IMR-90 (cell line): ENCODE data around the gene TRPM3.

Source experiments
- BHLHE40 ChIP-seq: fragments of 150-350 bp; IDR thresholded peaks from 2 replicates; pipeline ENCODE4 v1.6.1; 2016; ENCODE audit warnings: mild to moderate bottlenecking, low read depth, low read length
- CEBPB ChIP-seq: IDR thresholded peaks from 2 replicates; pipeline ENCODE4 v1.6.1; 2012; ENCODE audit warnings: low read depth, low read length, improper control_type of control experiment
- CTCF ChIP-seq: conservative IDR thresholded peaks from 2 replicates; pipeline ENCODE4 v1.5.1; 2012; ENCODE audit warnings: mild to moderate bottlenecking, low read depth, low read length, improper control_type of control experiment
- FOS ChIP-seq: fragments of 150-350 bp; IDR thresholded peaks from 2 replicates; pipeline ENCODE4 v1.6.1; 2016; ENCODE audit warnings: low read depth, low read length
- MAFK ChIP-seq: IDR thresholded peaks from 2 replicates; pipeline ENCODE4 v1.6.1; 2012; ENCODE audit warnings: low read depth, low read length, improper control_type of control experiment
- MAZ ChIP-seq: IDR thresholded peaks from 2 replicates; pipeline ENCODE4 v1.6.1; 2012; ENCODE audit warnings: low read depth, mild to moderate bottlenecking, low read length, improper control_type of control experiment, moderate library complexity, borderline replicate concordance
- MXI1 ChIP-seq: IDR thresholded peaks from 2 replicates; pipeline ENCODE4 v1.6.1; 2012; ENCODE audit warnings: low read depth, mild to moderate bottlenecking, low read length, moderate library complexity, borderline replicate concordance
- POLR2A ChIP-seq: IDR thresholded peaks from 2 replicates; pipeline ENCODE4 v1.6.1; 2012; ENCODE audit warnings: mild to moderate bottlenecking, low read depth, low read length
- RAD21 ChIP-seq: IDR thresholded peaks from 2 replicates; pipeline ENCODE4 v1.6.1; 2012; ENCODE audit warnings: low read length, improper control_type of control experiment
- RCOR1 ChIP-seq: IDR thresholded peaks from 2 replicates; pipeline ENCODE4 v1.6.1; 2012; ENCODE audit warnings: mild to moderate bottlenecking, low read length, improper control_type of control experiment; ENCODE audit not compliant: insufficient replicate concordance
- RFX5 ChIP-seq: IDR thresholded peaks from 2 replicates; pipeline ENCODE4 v1.8.0; 2012; ENCODE audit warnings: low read depth, mild to moderate bottlenecking, low read length, moderate library complexity
- USF2 ChIP-seq: fragments of 150-350 bp; IDR thresholded peaks from 2 replicates; pipeline ENCODE4 v1.6.1; 2017; ENCODE audit warnings: mild to moderate bottlenecking, antibody characterized with exemption, low read length, low read depth
- TF ChIP-seq, protein P1 (sequence below): fragments of 150-350 bp; IDR thresholded peaks from 2 replicates; pipeline ENCODE4 v1.6.1; 2016; ENCODE audit warnings: low read depth, mild to moderate bottlenecking, low read length, moderate library complexity, borderline replicate concordance

- TF ChIP-seq CTCF = no peak
- no peak for TF ChIP-seq FOS
- no peak for TF ChIP-seq USF2
- TF ChIP-seq POLR2A = no peak
- TF ChIP-seq RFX5 = no peak
- no peak for TF ChIP-seq BHLHE40
- TF ChIP-seq RCOR1 = no peak
- TF ChIP-seq MAFK = no peak
- TF ChIP-seq, protein P1, sequence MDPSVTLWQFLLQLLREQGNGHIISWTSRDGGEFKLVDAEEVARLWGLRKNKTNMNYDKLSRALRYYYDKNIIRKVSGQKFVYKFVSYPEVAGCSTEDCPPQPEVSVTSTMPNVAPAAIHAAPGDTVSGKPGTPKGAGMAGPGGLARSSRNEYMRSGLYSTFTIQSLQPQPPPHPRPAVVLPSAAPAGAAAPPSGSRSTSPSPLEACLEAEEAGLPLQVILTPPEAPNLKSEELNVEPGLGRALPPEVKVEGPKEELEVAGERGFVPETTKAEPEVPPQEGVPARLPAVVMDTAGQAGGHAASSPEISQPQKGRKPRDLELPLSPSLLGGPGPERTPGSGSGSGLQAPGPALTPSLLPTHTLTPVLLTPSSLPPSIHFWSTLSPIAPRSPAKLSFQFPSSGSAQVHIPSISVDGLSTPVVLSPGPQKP = no peak
- no peak for TF ChIP-seq MXI1
- TF ChIP-seq MAZ = no peak
- no peak for TF ChIP-seq CEBPB
- no peak for TF ChIP-seq RAD21
These were observed 625.2 kb downstream of the TRPM3 start for GRCh38 chr9:70496244-70496643.
